Measurements from ENCODE around the gene FRMPD3.

Gene FRMPD3

GRCh38 chrX:107482046-107482445, 32.6 kb downstream of the FRMPD3 start:
- no peak for DNase-seq

GRCh38 chrX:107484002-107484726, 34.7 kb downstream of the FRMPD3 start:
- DNase-seq, result no peak

- no peak for DNase-seq
Measured at GRCh38 chrX:107485013-107485412, 35.6 kb downstream of the FRMPD3 start.

- DNase-seq, result no peak
Measured at GRCh38 chrX:107493141-107493540, 43.7 kb downstream of the FRMPD3 start.

GRCh38 chrX:107496786-107497185, 47.3 kb downstream of the FRMPD3 start:
- DNase-seq, result no peak
